HFFc6 (cell line): ENCODE results near the gene LTB4R. TPM values are rescaled to one million over a fixed set of nuclear protein-coding genes. Genes with fewer than 3 reads are reported as not detected.

Experiments
- DNase-seq: peaks from one replicate; pipeline ENCODE4 v3.0.0-alpha.2; 2018
- H3K27ac Mint-ChIP-seq: 2 replicates; pipeline ENCODE4 v1.8.0; 2020; ENCODE audit warnings: mild to moderate bottlenecking, mixed read lengths
- H3K27me3 Mint-ChIP-seq: 2 replicates; pipeline ENCODE4 v1.8.0; 2021; ENCODE audit warnings: mild to moderate bottlenecking, moderate library complexity, mixed read lengths; ENCODE audit not compliant: insufficient read depth
- H3K36me3 Mint-ChIP-seq: 2 replicates; pipeline ENCODE4 v1.8.0; 2021; ENCODE audit warnings: low read depth, mixed read lengths
- H3K4me1 Mint-ChIP-seq: 2 replicates; pipeline ENCODE4 v1.8.0; 2020; ENCODE audit warnings: low read depth, mixed read lengths
- H3K4me3 Mint-ChIP-seq: 2 replicates; pipeline ENCODE4 v1.8.0; 2020; ENCODE audit warnings: mild to moderate bottlenecking, moderate library complexity, mixed read lengths
- H3K9me3 Mint-ChIP-seq: 2 replicates; pipeline ENCODE4 v1.8.0; 2020; ENCODE audit warnings: mild to moderate bottlenecking, mixed read lengths
- CTCF ChIP-seq: fragments of 200-600 bp; sonication (generic); IDR thresholded peaks from 2 replicates; pipeline ENCODE4 v1.5.0; 2021; ENCODE audit warnings: antibody characterized with exemption, mild to moderate bottlenecking
- total RNA-seq, 6 experiments: library from RNA; stranded (reverse); fragmentation: NEBNext Ultra II Directional; extraction: Animal tissue kit (Norgen Biotek cat#: 25700); gene quantifications; 2 replicates in 1 of 6; 3 replicates in 5 of 6; pipeline ENCODE4 v1.2.3, GENCODE V29; 2021

The LTB4R gene
- total RNA-seq, 6 experiments from 2014 or later: 1.5 to 2.9 (median 1.9) TPM

- Mint-ChIP-seq H3K4me3 (no peak overlapping the region), H3K4me1 (peaks cover 38% of the 10 kb centered on the region), H3K9me3 (no peaks in the 10 kb centered on the region), H3K36me3 (0 out of 2 replicates have a peak, but pooled peaks cover 4% of the 10 kb centered on the region), H3K27ac (no peak overlapping the region), H3K27me3 (peaks cover 3% of the 10 kb centered on the region; the same call in 1 of the 2 replicates)
- DNase-seq: no peak
- TF ChIP-seq CTCF: peak; percentile 28; the same call in 1 of the 2 replicates
Measured at GRCh38 chr14:24273422-24273998, 37.8 kb upstream of the LTB4R start.

GRCh38 chr14:24274101-24274543 lies 37.2 kb upstream of the LTB4R start:
- no peak for DNase-seq
- H3K27me3 Mint-ChIP-seq: peaks cover 3% of the 10 kb centered on the region; the same call in 1 of the 2 replicates

GRCh38 chr14:24277071-24277470 lies 34.2 kb upstream of the LTB4R start:
- TF ChIP-seq CTCF: no peak
- H3K4me1 Mint-ChIP-seq: peaks cover 48% of the 10 kb centered on the region
- no peak overlapping the region for H3K4me3 Mint-ChIP-seq
- no peaks in the 10 kb centered on the region for H3K9me3 Mint-ChIP-seq
- no peaks in the 10 kb centered on the region for H3K36me3 Mint-ChIP-seq
- DNase-seq: no peak
- no peaks in the 10 kb centered on the region for H3K27me3 Mint-ChIP-seq
- H3K27ac Mint-ChIP-seq: no peak overlapping the region

More at GRCh38 chr14:24274101-24274543, 37.2 kb upstream of the LTB4R start:
- TF ChIP-seq CTCF: no peak
- Mint-ChIP-seq H3K27ac (peak overlapping the region; percentile 2; the same call in 1 of the 2 replicates), H3K4me3 (no peak overlapping the region), H3K4me1 (peaks cover 44% of the 10 kb centered on the region), H3K9me3 (no peaks in the 10 kb centered on the region), H3K36me3 (0 out of 2 replicates have a peak, but pooled peaks cover 4% of the 10 kb centered on the region)

GRCh38 chr14:24277606-24278321 lies 33.5 kb upstream of the LTB4R start:
- no peaks in the 10 kb centered on the region for H3K9me3 Mint-ChIP-seq
- H3K4me3 Mint-ChIP-seq: no peak overlapping the region
- TF ChIP-seq CTCF: no peak
- H3K27me3 Mint-ChIP-seq: no peaks in the 10 kb centered on the region; the same call in 1 of the 2 replicates
- peaks cover 41% of the 10 kb centered on the region for H3K4me1 Mint-ChIP-seq
- H3K36me3 Mint-ChIP-seq: no peaks in the 10 kb centered on the region
- no peak for DNase-seq
- H3K27ac Mint-ChIP-seq: no peak overlapping the region

- DNase-seq: no peak
- H3K9me3 Mint-ChIP-seq: no peaks in the 10 kb centered on the region
- H3K4me1 Mint-ChIP-seq: peaks cover 36% of the 10 kb centered on the region
- H3K36me3 Mint-ChIP-seq: no peaks in the 10 kb centered on the region
- no peak overlapping the region for H3K4me3 Mint-ChIP-seq
- H3K27ac Mint-ChIP-seq: no peak overlapping the region
- no peak for TF ChIP-seq CTCF
- H3K27me3 Mint-ChIP-seq: no peaks in the 10 kb centered on the region; the same call in 1 of the 2 replicates
Measured at GRCh38 chr14:24278424-24278823, 32.9 kb upstream of the LTB4R start.
